HG03139 (cell line): ENCODE results near the gene TRIO.

Source experiments
- ATAC-seq: cut with Tn5 transposase; IDR thresholded peaks from one replicate; pipeline ENCODE4 v1.9.1; 2021; ENCODE audit not compliant: unreplicated experiment

TRIO gene

DNA sequence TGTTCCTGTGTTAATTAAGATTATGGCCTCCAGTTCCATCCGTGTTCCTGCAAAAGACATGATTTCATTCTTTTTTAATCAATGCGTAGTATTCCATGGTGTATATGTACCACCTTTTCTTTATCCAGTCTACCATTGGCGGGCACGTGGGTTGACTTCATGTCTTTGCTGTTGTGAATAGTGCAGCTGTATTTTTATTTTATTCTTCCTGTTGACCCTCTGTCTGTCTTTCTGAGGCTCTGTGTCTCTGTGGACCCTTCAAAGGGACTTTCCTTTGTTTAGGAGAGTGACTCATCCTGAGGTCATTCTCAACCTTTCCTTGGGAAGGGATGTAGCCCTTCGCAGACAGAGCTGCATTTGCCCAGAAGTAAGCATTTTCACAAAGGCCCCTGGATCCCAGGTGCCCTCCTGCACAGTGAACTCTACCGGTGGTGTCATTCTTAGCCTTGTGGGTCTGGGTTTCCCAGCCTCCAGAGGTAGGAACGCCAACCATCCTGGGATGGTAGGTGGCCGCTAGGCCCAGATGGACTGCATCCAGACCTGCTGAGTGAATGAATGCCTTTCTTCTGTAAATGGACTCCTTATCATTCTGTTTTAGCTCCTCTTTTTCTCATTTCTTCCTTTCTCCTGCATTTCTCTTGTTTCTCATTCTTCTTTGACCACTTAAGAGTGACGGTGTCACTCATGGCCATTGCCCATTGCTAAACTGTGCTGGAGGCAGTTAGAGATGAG, 22.4 kb downstream of the TRIO start:
- no peak for ATAC-seq

DNA sequence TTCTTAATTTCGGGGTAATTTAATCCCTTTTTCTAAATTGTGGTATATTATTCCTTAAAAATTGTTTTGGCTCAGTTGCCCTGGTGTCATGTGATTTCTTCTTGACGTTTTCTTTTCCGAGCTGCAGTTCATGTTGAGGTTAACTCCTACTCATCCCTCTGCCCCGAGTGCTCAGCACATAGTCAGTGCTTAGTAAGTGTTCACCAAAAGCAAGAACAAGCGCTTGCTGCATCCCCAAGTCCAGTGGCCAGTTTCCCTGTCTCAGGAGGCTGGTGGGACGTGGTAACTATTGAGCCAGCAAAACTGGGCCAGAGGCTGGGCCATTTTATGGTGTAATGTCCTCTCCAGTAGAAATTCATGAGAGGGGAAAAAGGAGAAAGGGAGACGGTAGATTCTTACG, 23.3 kb downstream of the TRIO start:
- no peak for ATAC-seq

DNA sequence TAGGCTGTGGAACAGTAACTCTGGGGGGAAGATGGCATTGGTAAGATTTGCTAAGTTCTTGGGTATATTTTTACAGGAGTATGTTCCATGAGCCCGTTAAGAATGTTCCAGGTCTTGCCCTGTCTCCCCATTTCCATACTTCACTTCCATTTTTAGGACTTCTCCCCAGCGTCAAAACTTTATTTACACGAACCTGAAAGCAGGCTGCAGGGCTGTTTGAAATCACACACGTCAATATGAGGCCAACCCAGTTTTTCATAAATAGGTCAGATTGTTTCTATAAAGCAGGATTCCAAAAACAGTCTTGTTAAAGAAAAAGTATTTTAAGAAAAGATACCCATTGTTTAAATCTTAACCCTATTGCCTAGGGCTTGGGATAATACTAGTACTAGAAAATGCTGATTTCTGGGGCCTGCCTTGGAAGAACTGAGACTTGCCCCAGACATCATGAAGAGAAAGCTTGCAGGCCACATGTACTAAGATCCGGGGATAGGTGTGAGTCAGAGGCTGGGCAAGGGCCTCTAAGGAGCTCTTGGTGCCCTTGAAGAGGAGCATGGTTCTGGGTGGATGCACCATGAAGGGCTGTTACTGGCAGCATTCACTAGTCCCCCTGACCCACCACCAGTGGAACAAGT, 24.2 kb downstream of the TRIO start:
- no peak for ATAC-seq

DNA sequence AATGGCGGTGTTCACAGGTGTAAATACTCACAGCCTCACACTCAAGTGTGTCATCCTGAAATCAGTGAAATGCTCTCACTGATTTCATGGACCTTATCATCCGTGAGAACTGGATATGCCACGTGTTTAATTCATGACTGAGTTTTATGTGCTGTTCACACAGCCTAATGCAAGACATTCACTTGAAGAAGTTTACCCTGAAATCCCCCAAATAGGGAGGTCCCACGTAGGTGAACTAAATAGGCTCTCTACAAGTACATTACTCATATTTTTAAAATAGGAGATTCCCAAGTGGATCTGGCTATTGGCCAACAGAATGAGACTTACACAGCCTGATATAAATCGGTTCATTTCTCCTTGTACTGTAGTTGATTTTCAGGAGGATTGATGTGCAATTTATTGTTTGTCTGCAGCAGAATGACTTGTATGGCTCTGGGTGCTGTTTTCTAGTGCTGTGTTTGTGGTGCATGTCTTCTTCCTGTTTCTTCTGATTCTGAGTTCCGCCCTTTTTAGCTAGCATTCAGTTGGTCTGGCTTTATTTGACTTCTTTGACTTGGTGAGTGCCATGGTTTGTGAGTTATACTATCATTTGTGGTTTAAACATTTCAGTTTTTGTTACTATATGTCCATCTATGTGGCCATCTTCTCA, 25.1 kb downstream of the TRIO start:
- ATAC-seq: no peak

GRCh38 chr5:14168793-14169262, 25.7 kb downstream of the TRIO start:
- ATAC-seq: no peak

DNA sequence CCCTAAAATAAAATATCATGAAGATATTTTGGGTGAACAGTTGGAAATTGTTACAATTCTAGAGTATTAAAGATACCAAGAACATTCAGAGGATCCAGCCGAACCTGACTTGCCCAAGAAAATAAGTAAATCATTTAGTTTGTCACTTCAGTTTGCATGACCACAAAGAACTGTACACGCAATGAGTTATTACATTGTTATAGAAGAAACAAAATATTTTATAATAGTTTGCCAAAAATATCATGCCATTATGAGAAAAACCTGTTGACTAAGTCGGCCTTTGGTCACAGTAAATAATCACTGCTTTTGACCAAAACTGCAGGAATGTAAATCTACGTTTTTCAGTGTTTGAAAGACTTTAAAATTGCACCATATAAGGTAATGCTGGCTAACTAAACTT, 27.9 kb downstream of the TRIO start:
- ATAC-seq: no peak

GRCh38 chr5:14171621-14172020, 28.5 kb downstream of the TRIO start:
- ATAC-seq: no peak

DNA sequence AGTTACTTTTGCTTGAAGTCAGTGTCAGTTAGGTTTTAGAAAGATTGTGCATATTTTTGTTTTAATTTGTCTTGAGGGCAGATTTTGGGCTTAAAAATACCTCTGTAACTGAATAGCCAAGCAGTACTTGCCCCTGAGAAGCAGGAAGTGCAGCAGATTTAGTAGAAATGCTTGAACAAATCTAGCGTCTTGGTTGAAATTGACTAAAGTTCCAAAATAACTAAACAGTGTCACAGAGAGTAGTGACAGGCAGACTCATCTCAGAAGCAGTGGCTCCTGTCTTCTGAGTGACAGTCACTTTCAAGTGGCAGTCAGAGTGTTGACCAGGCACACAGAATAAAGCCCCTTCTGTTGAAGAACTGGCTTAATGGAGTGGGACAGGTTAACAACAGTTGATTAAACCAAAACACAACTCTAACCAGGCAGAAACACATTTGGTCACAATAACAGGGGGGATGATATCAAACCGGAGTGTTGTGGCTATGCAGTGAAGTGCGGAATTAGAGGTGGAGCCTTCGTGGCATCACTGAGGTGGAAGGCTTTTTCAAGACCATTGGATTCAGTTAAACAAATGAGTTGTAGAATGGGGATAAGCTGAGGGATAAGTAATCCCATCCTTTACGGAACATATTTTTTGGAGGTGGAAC, 29.1 kb downstream of the TRIO start:
- ATAC-seq: peak; percentile 44

DNA sequence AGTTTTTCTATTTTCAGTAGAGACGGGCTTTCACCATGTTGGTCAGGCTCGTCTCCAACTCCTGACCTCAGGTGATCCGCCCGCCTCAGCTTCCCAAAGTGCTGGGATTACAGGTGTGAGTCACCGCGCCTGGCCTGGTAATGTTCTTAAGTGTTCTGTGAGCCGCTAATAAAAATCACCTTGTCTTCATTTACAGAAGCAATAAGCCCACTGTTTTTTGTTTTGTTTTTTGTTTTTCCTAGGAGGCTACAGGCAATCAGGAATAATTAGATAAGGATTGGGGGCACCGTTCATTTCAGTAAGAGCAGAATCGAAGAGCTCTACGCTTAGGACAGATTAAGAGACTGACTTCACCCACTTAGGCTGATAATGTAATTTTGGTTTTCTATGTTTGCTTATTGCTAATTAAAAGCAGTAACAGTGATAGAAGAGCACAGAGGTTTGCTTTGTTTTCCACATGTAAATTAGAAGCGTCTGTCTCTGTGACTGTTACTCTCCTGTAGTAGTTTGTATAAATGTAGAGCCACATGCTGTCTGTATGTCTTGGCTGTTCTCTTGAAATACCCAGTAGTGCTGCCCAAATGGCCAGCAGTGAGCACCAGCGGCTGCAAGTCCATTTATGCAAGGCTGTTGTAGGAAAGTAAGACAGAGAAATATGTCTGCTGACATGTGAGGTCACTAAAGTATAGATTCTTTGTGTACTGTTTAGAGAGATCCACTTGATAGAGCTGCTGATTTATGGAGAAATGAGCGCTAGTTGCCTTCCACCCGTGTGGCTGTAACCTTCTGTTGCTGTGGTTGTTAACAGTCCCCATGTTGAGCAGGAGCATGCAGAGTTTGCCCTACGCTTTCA, 30.5 kb downstream of the TRIO start:
- ATAC-seq: no peak

DNA sequence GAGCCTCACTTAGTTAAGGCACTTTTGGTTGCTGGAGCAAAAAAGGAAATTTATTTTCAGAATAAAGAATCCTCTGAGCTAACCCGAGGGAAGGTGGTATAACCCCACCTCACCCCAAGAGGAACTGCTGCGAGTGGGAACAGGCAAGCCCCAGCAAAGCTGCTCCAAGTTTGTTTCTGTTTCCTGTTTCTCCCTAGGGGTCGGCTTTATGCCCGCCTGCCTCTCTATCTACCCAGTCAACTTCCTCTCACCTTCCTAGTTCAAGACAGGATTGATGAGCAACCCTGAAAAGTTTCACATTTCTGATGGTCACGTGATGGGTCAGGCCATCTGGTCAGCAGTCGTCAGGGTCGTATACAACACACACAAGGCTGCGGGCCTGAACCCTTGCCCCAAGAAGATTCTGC, 31.1 kb downstream of the TRIO start:
- ATAC-seq: peak; percentile 47

GRCh38 chr5:14175381-14175780, 32.2 kb downstream of the TRIO start:
- no peak for ATAC-seq

GRCh38 chr5:14176888-14177287, 33.7 kb downstream of the TRIO start:
- no peak for ATAC-seq

- no peak for ATAC-seq
These were observed 34.5 kb downstream of the TRIO start for GRCh38 chr5:14177634-14178033.

- ATAC-seq: no peak
These were observed 34.9 kb downstream of the TRIO start for GRCh38 chr5:14178091-14178490.

DNA sequence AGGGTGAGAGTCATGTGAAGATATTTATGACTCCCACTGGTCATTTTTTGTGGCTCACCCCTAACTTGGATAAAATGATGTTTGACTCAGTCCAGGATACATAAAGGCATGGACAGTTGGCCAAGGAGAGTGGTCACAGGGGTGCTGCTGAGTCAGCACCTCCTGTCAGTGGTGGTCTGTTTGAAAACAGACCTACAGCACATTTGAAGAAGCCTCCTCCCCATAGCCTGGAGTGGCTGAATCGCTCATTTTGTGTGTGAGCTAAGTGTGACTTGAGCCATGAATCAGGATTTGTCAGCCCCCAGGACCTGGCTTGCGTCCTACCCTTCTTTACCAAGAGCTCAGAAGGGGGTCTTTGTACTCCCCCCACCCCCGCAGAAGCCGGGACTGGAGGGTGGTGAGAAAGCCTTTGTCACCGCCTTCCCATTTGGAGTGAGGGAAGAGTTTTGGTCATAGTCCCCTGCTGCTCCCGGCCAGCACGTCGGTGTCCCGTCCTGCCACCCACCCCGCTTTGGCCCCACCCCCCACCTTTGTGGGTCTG, 35.6 kb downstream of the TRIO start:
- no peak for ATAC-seq

GRCh38 chr5:14179446-14179845, 36.3 kb downstream of the TRIO start:
- no peak for ATAC-seq

DNA sequence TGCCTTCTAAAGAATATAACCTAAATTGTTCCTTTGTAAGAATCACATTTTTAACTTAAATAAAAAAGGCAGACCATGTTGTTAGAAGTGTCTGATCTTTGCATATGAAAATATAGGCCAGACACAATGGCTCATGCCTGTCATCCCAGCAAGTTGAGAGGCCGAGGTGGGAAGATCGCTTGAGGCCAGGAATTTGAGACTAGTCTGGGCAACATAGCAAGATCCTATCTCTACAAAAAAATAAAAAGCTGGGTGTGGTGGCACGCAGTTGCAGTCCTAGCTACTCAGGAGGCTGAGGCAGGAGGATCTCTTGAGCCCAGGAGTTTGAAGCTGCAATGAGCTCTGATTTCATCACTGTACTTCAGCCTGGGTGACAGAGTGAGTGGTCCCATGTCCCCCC, 37.3 kb downstream of the TRIO start:
- ATAC-seq: no peak

DNA sequence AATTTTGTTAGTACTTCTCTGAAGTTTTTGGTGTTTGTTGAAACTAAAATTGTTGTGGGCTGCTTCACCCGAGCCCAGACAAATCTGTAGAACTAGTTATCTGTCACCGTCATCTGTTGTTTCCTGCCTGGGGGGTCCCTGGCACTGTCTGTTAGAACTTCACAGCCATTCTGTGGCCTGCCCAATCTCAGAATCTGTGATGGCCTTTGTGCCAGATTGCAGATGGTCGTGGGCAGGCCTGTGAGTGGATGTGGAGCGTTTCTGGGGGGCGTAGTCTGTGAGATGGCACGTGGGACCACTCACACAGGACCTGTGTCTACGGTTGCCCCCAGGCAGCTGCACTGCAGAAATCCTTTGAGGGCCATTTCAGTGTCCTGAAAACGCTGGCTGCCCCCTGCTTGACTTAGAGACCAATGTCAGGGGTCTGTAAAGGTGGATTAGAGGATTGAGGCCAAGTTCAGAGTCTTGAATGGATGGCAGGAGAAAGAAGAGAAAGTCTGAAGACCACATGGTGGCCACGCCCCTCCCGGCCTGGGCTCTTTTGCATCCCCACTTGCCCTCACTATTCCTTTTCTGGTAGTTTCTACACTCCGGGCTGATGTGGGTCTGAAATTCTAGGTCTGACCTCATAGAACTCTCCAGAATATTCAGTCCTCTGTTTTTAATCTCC, 38.3 kb downstream of the TRIO start:
- no peak for ATAC-seq

- ATAC-seq: no peak
These were observed 39.6 kb downstream of the TRIO start for GRCh38 chr5:14182761-14183160.
